Measurements from ENCODE around the gene MAP3K20.

GRCh38 chr2:173282795-173283545 lies 207.3 kb downstream of the MAP3K20 start:
- TF ChIP-seq, protein P1, sequence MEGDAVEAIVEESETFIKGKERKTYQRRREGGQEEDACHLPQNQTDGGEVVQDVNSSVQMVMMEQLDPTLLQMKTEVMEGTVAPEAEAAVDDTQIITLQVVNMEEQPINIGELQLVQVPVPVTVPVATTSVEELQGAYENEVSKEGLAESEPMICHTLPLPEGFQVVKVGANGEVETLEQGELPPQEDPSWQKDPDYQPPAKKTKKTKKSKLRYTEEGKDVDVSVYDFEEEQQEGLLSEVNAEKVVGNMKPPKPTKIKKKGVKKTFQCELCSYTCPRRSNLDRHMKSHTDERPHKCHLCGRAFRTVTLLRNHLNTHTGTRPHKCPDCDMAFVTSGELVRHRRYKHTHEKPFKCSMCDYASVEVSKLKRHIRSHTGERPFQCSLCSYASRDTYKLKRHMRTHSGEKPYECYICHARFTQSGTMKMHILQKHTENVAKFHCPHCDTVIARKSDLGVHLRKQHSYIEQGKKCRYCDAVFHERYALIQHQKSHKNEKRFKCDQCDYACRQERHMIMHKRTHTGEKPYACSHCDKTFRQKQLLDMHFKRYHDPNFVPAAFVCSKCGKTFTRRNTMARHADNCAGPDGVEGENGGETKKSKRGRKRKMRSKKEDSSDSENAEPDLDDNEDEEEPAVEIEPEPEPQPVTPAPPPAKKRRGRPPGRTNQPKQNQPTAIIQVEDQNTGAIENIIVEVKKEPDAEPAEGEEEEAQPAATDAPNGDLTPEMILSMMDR (IDR thresholded peaks at IDR 0.05; ENCODE audit: control extremely low read depth in 1 of 3, insufficient read depth in 1 of 3, low read depth in 1 of 3, low read length in 3 of 3): no peak
- TF ChIP-seq POLR2A (IDR thresholded peaks at IDR 0.05; ENCODE audit: control extremely low read depth in 1 of 2, low read depth in 2 of 2, low read length in 2 of 2) (no peak), ZNF274 (IDR thresholded peaks at IDR 0.05; ENCODE audit: borderline replicate concordance, extremely low read depth, low read length) (no peak), EP300 (IDR thresholded peaks at IDR 0.05; ENCODE audit: borderline replicate concordance in 1 of 2, low read depth in 2 of 2, low read length in 2 of 2) (no peak), POLR2AphosphoS5 (IDR thresholded peaks at IDR 0.05; ENCODE audit: low read depth, low read length) (no peak)

All from H1 (cell line).